DND-41 (cell line): ENCODE measurements around the gene NUP210L.

Experiments used
- EZH2 ChIP-seq: IDR thresholded peaks from 3 replicates; pipeline ENCODE4 v1.6.1; 2012; ENCODE audit warnings: borderline replicate concordance, low read depth, mild to moderate bottlenecking, moderate library complexity, low read length, inconsistent platforms; ENCODE audit not compliant: severe bottlenecking
- TF ChIP-seq, protein P1 (sequence below): IDR thresholded peaks from 2 replicates; pipeline ENCODE4 v1.5.1; 2012; ENCODE audit warnings: borderline replicate concordance, low read length, moderate library complexity, mild to moderate bottlenecking; ENCODE audit not compliant: poor library complexity, severe bottlenecking; ENCODE audit errors: extremely low read depth

DNA sequence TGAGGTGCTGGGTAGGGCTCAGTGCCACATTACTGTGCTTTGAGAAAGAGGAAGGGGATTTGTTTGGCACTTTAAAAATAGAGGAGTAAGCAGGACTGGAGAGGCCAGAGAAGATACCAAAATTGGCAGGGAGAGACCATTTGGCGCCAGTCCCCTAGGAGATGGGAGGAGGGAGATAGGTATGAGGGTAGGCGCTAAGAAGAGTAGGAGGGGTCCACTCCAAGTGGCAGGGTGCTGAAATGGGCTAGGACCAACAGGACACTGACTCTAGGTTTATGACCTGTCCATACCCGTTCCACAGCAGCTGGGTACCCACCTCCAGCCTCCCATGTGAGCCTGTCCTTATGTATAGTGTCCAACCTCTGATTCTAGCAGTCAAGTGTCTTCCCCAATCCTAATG, 195.4 kb downstream of the NUP210L start:
- TF ChIP-seq, protein P1, sequence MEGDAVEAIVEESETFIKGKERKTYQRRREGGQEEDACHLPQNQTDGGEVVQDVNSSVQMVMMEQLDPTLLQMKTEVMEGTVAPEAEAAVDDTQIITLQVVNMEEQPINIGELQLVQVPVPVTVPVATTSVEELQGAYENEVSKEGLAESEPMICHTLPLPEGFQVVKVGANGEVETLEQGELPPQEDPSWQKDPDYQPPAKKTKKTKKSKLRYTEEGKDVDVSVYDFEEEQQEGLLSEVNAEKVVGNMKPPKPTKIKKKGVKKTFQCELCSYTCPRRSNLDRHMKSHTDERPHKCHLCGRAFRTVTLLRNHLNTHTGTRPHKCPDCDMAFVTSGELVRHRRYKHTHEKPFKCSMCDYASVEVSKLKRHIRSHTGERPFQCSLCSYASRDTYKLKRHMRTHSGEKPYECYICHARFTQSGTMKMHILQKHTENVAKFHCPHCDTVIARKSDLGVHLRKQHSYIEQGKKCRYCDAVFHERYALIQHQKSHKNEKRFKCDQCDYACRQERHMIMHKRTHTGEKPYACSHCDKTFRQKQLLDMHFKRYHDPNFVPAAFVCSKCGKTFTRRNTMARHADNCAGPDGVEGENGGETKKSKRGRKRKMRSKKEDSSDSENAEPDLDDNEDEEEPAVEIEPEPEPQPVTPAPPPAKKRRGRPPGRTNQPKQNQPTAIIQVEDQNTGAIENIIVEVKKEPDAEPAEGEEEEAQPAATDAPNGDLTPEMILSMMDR: no peak
- TF ChIP-seq EZH2: no peak
